ENCODE data around the gene TMEM44.
"Not testable (repeated sequence)": the region's sequence is repeated elsewhere in the genome, so short reads cannot be mapped to it uniquely, and the experiment has no call there.

TMEM44 gene

DNA sequence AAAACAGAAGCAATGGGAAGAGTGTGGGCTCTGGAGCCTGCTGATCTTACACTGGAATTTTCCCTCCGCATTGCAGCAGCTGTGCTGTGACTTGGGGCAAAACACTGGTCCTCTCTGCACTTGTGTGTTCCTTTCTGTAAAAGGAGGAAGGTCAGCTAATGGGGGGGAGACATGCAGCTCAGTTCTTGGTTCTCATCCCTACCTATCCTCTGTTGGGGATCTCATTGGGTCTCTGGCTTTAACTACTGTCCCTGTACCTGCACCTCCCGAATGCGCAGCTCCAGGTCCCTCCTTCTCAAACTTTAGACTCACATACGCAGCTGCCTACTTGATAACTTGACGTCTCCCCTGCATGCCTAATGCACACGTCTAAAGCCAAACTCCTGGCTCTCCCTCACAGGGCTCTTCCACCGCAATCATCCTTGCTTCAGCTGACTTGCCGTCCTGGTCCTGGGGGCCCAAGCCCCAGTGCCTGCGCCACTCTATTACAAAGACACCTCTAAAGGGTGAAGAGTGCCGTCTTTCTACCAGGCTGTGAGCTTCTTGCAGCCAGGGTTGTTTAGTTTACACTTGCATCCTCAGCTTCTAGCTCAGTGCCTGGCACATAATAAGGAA, 5.9 kb upstream of the TMEM44 start:
- Histone ChIP-seq H3K9me3 (ENCODE audit: insufficient read depth, low read depth, low read length) (no peaks in the 10 kb centered on the region), H3K4me3 (ENCODE audit: low read length) (no peak overlapping the region), H3K27ac (ENCODE audit: low read length) (no peak overlapping the region), H3K27me3 (ENCODE audit: insufficient read depth, low read length) (no peaks in the 10 kb centered on the region), H3K4me1 (ENCODE audit: insufficient read depth, low read length) (no peaks in the 10 kb centered on the region), H3K36me3 (ENCODE audit: insufficient read depth, low read depth, low read length) (peaks cover 44% of the 10 kb centered on the region), H3K9ac (ENCODE audit: low read depth, low read length) (no peak overlapping the region)

DNA sequence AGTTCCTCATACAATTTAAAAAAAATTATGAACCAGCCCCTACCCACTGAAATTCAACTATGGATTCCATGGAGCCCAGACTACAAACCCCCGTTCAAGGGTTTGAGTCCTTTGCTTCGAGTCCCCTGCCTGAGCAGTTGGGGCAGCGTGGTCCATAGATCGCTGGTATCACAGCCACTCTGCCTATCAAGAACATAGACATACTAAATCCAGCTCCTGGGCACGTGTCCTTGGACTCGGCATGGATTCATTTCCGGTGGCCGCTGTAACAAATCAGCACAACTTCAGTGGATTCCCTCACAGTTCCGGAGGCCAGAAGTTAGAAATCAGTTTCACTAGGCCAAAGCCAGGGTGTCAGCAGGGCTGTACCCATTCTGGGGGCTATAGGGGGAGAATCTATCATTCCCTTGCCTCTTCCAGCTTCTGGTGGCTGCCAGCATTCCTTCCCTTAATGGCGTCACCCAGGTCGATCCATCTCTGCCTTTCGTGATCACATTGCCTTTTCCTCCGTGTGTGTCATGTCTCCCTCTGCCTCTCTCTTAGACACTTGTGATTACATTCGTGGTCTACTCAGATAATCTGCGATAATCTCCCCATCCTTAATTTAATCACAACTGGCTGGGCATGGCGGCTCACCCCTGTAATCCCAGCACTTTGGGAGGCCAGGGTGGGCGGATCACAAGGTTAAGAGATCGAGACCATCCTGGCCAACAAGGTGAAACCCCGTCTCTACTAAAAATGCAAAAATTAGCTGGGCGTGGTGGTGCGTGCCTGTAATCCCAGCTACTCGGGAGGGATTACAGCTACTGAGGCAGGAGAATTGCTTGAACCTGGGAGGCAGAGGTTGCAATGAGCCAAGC, 4.6 kb upstream of the TMEM44 start:
- Histone ChIP-seq H3K4me1 (ENCODE audit: insufficient read depth, low read length) (no peaks in the 10 kb centered on the region), H3K36me3 (ENCODE audit: insufficient read depth, low read depth, low read length) (peaks cover 32% of the 10 kb centered on the region), H3K9ac (ENCODE audit: low read depth, low read length) (no peak overlapping the region), H3K27ac (ENCODE audit: low read length) (no peak overlapping the region), H3K4me3 (ENCODE audit: low read length) (no peak overlapping the region), H3K9me3 (ENCODE audit: insufficient read depth, low read depth, low read length) (no peaks in the 10 kb centered on the region), H3K27me3 (ENCODE audit: insufficient read depth, low read length) (no peaks in the 10 kb centered on the region)

DNA sequence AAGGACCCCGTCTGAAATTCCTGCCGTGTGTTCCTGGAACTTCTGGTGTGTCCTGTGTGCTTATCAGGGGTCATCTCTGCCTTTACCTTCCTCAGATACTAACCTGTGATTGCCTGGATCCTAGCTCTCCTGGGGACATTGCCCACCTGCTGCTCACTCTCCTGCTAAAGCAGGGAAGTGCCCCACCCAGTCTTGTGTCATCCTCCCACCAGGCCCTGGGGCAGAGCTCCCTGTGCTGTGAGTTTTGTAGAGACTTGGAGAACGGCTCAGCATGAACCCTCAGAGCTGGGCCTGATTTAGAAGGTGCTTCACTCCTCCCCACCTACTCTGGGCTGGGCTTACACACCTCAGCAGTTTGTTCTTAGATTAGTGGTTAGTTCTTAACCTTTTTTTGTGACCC, 3.8 kb upstream of the TMEM44 start:
- H3K27ac ChIP-seq (ENCODE audit: low read length) = no peak overlapping the region

DNA sequence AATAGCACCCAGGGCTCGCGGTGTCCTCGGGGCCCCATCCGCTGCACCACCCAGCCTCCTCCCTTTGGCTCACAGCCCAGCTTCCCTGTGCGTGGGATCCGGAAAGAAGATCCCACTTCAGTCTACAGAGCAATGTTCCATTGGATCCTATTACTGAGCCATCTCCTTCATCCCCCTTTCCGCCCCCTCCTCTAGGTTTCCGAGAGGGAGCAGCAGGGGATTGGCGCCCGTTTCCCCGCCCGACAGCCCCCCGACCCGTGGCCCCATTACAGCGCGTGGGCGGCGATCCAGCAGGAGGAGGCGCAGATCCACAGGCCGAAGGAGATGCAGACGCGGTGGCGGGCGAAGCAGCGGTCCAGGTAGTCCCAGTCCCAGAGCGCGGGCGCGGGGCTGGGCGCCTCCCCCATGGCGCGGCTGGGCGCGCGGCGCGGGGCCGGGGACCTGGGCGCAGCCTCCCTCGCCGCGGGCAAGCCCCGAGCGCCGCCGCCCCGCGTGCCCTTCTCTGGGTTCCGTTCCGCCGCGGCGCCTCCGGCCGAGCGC, 340 bp downstream of the TMEM44 start:
- no peaks in the 10 kb centered on the region for H3K4me1 ChIP-seq (ENCODE audit: insufficient read depth, low read length)
- H3K27ac ChIP-seq (ENCODE audit: low read length) = no peak overlapping the region
- peak overlapping the region; percentile 69; the same call in 1 of the 2 replicates for H3K9ac ChIP-seq (ENCODE audit: low read depth, low read length)
- H3K4me3 ChIP-seq (ENCODE audit: low read length) = peak overlapping the region; percentile 87
- H3K27me3 ChIP-seq (ENCODE audit: insufficient read depth, low read length) = no peaks in the 10 kb centered on the region
- peaks cover 6% of the 10 kb centered on the region for H3K9me3 ChIP-seq (ENCODE audit: insufficient read depth, low read depth, low read length)
- peaks cover 22% of the 10 kb centered on the region for H3K36me3 ChIP-seq (ENCODE audit: insufficient read depth, low read depth, low read length)

More for the DNA sequence above, 3.8 kb upstream of the TMEM44 start:
- peaks cover 25% of the 10 kb centered on the region for H3K36me3 ChIP-seq (ENCODE audit: insufficient read depth, low read depth, low read length)
- H3K4me3 ChIP-seq (ENCODE audit: low read length) = no peak overlapping the region
- H3K27me3 ChIP-seq (ENCODE audit: insufficient read depth, low read length) = no peaks in the 10 kb centered on the region
- no peak overlapping the region for H3K9ac ChIP-seq (ENCODE audit: low read depth, low read length)
- H3K9me3 ChIP-seq (ENCODE audit: insufficient read depth, low read depth, low read length) = no peaks in the 10 kb centered on the region
- H3K4me1 ChIP-seq (ENCODE audit: insufficient read depth, low read length) = no peaks in the 10 kb centered on the region

DNA sequence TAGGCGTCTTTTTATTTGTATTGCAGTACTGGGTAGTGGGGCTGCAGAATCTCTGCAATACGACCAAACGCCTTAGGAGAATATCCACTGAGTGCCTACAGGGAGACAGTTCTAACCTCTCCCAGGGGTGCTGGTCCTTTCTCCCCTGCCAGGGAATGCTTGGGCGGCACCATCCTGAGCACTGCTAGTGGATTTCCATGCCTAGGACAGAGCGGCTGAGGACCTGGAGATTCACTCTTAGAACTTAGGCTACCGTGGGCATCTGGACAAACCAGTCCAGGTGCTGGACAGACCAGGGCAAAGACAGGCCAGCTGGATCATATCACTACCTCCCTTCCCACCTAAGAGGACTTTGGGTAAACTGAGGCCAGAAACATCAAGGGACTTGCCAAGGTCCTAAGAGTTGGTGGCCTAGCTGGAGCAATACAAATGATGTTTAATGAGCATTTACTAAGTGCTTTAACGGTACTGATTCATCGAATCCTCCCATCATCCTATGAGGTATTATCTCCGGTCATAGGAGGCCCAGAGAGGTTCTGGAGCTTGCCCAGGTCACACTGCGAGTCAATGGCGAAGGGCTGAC, 902 bp downstream of the TMEM44 start:
- H3K27ac ChIP-seq (ENCODE audit: low read length) = no peak overlapping the region
- H3K4me1 ChIP-seq (ENCODE audit: insufficient read depth, low read length) = no peaks in the 10 kb centered on the region
- H3K9ac ChIP-seq (ENCODE audit: low read depth, low read length) = peak overlapping the region; percentile 69; the same call in 1 of the 2 replicates
- peak overlapping the region; percentile 77 for H3K4me3 ChIP-seq (ENCODE audit: low read length)
- peaks cover 26% of the 10 kb centered on the region for H3K36me3 ChIP-seq (ENCODE audit: insufficient read depth, low read depth, low read length)
- no peaks in the 10 kb centered on the region for H3K27me3 ChIP-seq (ENCODE audit: insufficient read depth, low read length)
- H3K9me3 ChIP-seq (ENCODE audit: insufficient read depth, low read depth, low read length) = peaks cover 6% of the 10 kb centered on the region

DNA sequence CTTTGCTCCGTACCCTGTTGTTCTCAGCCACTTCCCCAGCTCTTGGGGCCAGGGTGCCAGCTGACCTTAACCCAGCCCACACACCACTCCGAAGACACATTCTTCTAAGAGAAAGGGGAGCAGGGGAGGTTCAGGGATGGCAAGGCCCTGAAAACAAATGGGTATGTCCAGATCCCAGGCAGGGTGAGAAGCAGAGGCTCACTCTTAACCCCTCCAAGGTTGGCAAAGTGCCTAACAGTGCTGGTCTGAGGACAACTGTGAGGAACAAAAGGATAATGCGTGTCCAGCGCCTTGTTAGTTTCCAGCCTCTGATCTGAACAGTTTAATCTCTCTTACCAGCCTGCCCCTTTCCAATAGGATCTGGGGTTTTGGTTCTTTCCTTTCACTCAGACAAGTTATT, 1.5 kb downstream of the TMEM44 start:
- no peaks in the 10 kb centered on the region for H3K4me1 ChIP-seq (ENCODE audit: insufficient read depth, low read length)
- peaks cover 6% of the 10 kb centered on the region for H3K9me3 ChIP-seq (ENCODE audit: insufficient read depth, low read depth, low read length)
- H3K36me3 ChIP-seq (ENCODE audit: insufficient read depth, low read depth, low read length) = peaks cover 31% of the 10 kb centered on the region
- H3K4me3 ChIP-seq (ENCODE audit: low read length) = no peak overlapping the region
- no peak overlapping the region for H3K9ac ChIP-seq (ENCODE audit: low read depth, low read length)
- H3K27me3 ChIP-seq (ENCODE audit: insufficient read depth, low read length) = no peaks in the 10 kb centered on the region
- H3K27ac ChIP-seq (ENCODE audit: low read length) = no peak overlapping the region

DNA sequence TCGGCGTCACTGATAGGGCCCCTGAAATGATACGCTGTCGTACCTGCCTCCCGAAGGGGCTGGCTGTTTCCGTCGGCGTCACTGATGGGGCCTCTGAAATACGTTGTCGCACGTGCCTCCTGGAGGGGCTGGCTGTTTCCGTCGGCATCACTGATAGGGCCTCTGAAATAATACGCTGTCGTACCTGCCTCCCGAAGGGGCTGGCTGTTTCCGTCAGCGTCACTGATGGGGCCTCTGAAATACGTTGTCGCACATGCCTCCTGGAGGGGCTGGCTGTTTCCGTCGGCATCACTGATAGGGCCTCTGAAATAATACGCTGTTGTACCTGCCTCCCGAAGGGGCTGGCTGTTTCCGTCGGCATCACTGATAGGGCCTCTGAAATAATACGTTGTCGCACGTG, 2.5 kb downstream of the TMEM44 start:
- H3K9me3 ChIP-seq (ENCODE audit: insufficient read depth, low read depth, low read length); H3K4me3 ChIP-seq (ENCODE audit: low read length): not testable (repeated sequence)
- peaks cover 39% of the 10 kb centered on the region for H3K36me3 ChIP-seq (ENCODE audit: insufficient read depth, low read depth, low read length)

DNA sequence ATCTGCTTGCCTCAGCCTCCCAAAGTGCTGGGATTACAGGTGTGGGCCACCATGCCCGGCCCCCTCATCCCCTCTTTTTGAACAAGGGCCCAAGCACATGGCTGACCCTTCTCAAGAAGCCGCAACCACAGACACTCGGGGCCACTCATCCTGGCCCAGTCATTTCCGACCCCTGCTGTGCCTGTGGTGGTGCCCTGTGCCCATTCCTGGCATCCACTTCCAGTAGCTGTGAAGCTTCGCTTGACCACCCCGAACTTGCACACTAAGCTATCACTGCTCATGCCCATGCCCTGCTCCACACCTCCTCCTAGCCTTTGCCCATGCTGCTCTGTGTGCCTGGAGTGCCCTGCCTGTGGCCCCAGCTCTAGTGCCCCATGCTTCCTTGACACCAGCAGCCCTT, 8.3 kb downstream of the TMEM44 start:
- H3K9me3 ChIP-seq (ENCODE audit: insufficient read depth, low read depth, low read length) = peaks cover 6% of the 10 kb centered on the region
- H3K9ac ChIP-seq (ENCODE audit: low read depth, low read length) = no peak overlapping the region
- H3K27me3 ChIP-seq (ENCODE audit: insufficient read depth, low read length) = no peaks in the 10 kb centered on the region
- no peak overlapping the region for H3K27ac ChIP-seq (ENCODE audit: low read length)
- H3K4me1 ChIP-seq (ENCODE audit: insufficient read depth, low read length) = no peaks in the 10 kb centered on the region
- H3K36me3 ChIP-seq (ENCODE audit: insufficient read depth, low read depth, low read length) = peaks cover 35% of the 10 kb centered on the region
- no peak overlapping the region for H3K4me3 ChIP-seq (ENCODE audit: low read length)

More for the DNA sequence above, 2.5 kb downstream of the TMEM44 start:
- H3K9ac ChIP-seq (ENCODE audit: low read depth, low read length); H3K27me3 ChIP-seq (ENCODE audit: insufficient read depth, low read length); H3K27ac ChIP-seq (ENCODE audit: low read length); H3K4me1 ChIP-seq (ENCODE audit: insufficient read depth, low read length): not testable (repeated sequence)

DNA sequence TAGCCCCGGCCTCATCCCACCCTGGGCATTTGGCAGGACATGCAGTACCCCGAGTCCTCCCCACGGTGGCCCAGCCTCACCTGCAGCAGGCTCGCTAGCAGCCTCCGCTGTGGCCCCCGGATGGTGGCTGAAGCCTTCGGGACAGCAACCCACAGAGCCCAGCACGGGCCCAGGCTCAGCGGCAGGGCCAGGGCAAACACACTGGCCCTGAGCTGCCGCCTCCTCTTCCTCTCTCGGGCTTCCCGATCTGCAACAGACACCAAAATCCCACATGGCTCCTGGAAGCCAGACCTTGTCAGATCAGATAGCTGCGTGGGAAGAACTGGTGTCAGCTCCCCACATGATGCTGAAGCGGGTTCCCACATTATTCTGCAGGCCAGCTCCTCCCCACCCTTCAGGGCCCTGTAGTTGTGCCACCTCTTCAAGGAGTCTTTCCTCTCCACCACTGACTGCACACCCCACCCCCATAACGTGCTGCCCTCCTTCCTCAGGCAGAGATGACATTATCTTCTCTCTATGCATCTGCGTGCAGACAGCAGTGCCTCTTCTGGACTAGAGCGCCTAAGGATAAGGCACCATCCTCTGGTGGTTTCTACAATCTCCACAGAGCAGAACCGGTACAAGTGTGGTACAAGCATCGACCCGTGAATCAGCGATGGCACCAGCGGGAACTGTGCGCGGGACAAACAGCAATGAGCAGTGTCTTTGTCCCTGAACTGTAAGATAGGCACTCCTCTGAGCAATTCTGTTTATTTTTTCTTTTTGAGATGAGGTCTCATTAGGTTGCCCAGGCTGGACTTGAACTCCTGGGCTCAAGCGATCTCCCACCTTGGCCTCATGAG, 9.5 kb downstream of the TMEM44 start:
- no peak overlapping the region for H3K4me3 ChIP-seq (ENCODE audit: low read length)
- H3K4me1 ChIP-seq (ENCODE audit: insufficient read depth, low read length) = no peaks in the 10 kb centered on the region
- H3K27me3 ChIP-seq (ENCODE audit: insufficient read depth, low read length) = no peaks in the 10 kb centered on the region
- peaks cover 29% of the 10 kb centered on the region for H3K36me3 ChIP-seq (ENCODE audit: insufficient read depth, low read depth, low read length)
- no peak overlapping the region for H3K9ac ChIP-seq (ENCODE audit: low read depth, low read length)
- H3K27ac ChIP-seq (ENCODE audit: low read length) = no peak overlapping the region
- H3K9me3 ChIP-seq (ENCODE audit: insufficient read depth, low read depth, low read length) = no peaks in the 10 kb centered on the region

DNA sequence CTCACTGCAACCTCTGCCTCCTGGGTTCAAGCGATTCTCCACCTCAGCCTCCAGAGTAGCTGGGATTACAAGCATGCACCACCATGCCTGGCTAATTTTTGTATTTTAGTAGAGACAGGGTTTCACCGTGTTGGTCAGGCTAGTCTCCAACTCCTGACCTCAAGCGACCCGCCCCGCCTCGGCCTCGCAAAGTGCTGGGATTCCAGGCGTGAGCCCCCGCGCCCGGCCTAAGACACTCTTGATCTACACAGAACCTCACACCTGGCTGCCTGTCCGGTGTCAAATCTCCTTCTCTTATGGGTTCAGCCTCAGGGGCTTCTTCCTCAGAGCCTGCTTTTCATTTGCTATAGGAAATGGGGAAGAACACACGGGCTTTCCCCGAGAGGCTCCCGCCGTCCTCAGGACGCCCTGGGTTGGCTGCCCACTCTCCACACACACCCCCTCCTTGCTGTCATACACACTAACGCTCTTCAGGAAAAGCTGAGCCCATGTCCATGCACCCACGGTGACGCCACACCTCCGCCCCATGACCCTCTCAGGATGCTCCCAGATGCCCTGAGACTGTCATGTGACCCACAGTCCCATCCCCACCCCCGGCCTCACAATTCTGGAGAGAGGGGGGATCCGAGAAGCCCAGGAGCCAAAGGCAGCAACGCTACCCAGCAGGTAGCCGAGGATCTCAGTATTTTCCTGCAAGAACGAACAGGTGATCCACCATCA, 10.4 kb downstream of the TMEM44 start:
- Histone ChIP-seq H3K4me3 (ENCODE audit: low read length) (no peak overlapping the region), H3K4me1 (ENCODE audit: insufficient read depth, low read length) (no peaks in the 10 kb centered on the region)

DNA sequence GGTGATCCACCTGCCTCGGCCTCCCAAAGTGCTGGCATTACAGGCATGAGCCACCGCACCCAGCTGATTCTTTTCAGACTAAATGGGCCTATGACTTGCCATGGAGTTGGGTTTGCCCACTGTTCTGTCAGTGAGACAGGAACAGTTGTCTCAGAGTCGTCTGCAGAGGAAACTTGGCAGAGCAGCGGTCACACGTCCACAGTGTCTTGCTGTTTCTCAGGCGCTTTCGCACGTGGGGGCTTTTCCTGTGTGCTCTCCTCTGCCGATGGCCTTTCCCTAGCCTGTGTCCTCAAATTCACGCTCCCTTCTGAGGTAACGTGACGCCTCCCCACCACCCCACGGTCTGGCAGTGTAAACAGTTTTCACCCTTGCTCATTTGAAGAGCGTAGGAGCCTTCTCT, 11.3 kb downstream of the TMEM44 start:
- Histone ChIP-seq H3K9me3 (ENCODE audit: insufficient read depth, low read depth, low read length) (no peaks in the 10 kb centered on the region), H3K4me3 (ENCODE audit: low read length) (no peak overlapping the region), H3K36me3 (ENCODE audit: insufficient read depth, low read depth, low read length) (peaks cover 16% of the 10 kb centered on the region), H3K27ac (ENCODE audit: low read length) (no peak overlapping the region), H3K9ac (ENCODE audit: low read depth, low read length) (no peak overlapping the region), H3K27me3 (ENCODE audit: insufficient read depth, low read length) (no peaks in the 10 kb centered on the region), H3K4me1 (ENCODE audit: insufficient read depth, low read length) (no peaks in the 10 kb centered on the region)

More for the DNA sequence above, 10.4 kb downstream of the TMEM44 start:
- Histone ChIP-seq H3K9ac (ENCODE audit: low read depth, low read length) (no peak overlapping the region), H3K36me3 (ENCODE audit: insufficient read depth, low read depth, low read length) (peaks cover 22% of the 10 kb centered on the region), H3K9me3 (ENCODE audit: insufficient read depth, low read depth, low read length) (no peaks in the 10 kb centered on the region), H3K27ac (ENCODE audit: low read length) (no peak overlapping the region), H3K27me3 (ENCODE audit: insufficient read depth, low read length) (no peaks in the 10 kb centered on the region)

All from iPS-20b (cell line).